Transverse colon (tissue), 4 donors: ENCODE measurements around the gene FUT7.

ENCODE experiments used
- CTCF ChIP-seq, 5 experiments: fragments of 200-600 bp in 3 of 5; fragments of 450-650 bp in 2 of 5; sonication (generic) in 3 of 5; IDR thresholded peaks; 1 replicate in 2 of 5; 2 replicates in 3 of 5; pipeline ENCODE4 v1.5.1; 2016 to 2017; ENCODE audit warnings: antibody characterized with exemption in 5 of 5, inconsistent platforms in 3 of 5, mild to moderate bottlenecking in 2 of 5, moderate library complexity in 1 of 5
- EP300 ChIP-seq: sonication (generic); formaldehyde crosslinking; IDR thresholded peaks from one replicate; pipeline ENCODE4 v1.6.1; 2017; ENCODE audit warnings: antibody characterized with exemption, low read depth
- POLR2A ChIP-seq: fragments of 450-650 bp; IDR thresholded peaks from one replicate; pipeline ENCODE4 v1.6.1; 2016; ENCODE audit warnings: antibody characterized with exemption, mild to moderate bottlenecking, moderate library complexity
- POLR2AphosphoS5 ChIP-seq, 3 donors: sonication (generic); formaldehyde crosslinking; IDR thresholded peaks; one replicate each; pipeline ENCODE4 v1.6.1; 2016; ENCODE audit warnings: antibody characterized with exemption in 3 of 3

DNA sequence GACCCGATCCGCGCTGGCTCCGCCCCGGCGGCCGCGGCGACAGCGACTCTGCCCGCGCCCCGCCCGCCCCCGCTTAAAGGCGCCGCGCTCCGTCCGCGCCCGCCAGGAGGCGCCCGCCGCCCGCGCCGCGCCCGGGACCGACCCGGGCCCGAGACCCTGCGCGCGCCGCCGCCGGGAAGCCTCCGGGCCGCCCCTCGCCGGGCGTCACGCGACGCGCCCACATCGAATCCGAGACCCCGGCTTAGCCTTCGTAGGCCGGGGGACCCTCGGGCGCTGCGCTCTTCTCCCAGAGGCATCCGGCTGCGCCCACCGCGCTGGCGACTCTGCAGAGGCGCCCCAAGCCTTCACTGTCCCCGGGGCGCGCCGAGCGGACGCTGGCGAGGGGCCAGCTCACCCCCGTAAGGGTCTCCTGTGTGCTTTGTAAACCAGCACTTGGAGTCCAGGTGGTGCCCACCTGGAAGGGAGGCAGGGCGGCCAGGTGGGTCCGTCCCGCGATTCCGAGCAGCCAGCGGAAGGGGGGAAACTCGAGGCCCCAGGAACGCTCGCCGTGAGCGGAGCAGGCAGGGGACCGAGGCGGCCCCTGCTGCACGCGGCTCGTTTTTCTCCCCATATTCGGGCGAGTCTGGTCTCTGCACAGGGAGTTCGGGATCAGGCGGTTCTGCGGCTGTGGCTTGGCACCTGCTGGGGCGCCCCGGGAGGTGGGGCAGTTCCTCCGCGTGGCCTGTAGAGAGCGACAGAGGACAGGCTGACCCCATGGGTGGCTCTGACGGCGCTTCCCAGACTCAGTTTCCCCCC is 3.4 kb downstream of the FUT7 start:
- TF ChIP-seq CTCF (IDR thresholded peaks at IDR 0.05) = peak in 3 of 5 experiments; percentile 11 to 43 (median 27)
- TF ChIP-seq POLR2A = no peak
- no peak for TF ChIP-seq POLR2AphosphoS5 (IDR thresholded peaks at IDR 0.05)
- no peak for TF ChIP-seq EP300
